Breast epithelium (tissue), 4 donors: ENCODE measurements around the gene NCOA6. TPM values are rescaled to one million over a fixed set of nuclear protein-coding genes. Genes with fewer than 3 reads are reported as not detected.
"Not testable (repeated sequence)": the region's sequence is repeated elsewhere in the genome, so short reads cannot be mapped to it uniquely, and the experiment has no call there.

ENCODE experiments used
- DNase-seq, 2 donors: peaks; one replicate each; pipeline ENCODE4 v3.0.0-alpha.2; 2019; ENCODE audit warnings: low spot score in 2 of 2
- H3K27ac ChIP-seq, 2 donors: fragments of 200-600 bp; sonication (generic) in 1 of 2; one replicate each; pipeline ENCODE4 v1.5.1; 2016 to 2019; ENCODE audit warnings: mild to moderate bottlenecking in 1 of 2
- H3K27me3 ChIP-seq, 2 donors: fragments of 200-600 bp; sonication (generic) in 1 of 2; one replicate each; pipeline versions ENCODE4 v1.5.1 to v1.6.0; 2017 to 2019; ENCODE audit warnings: control low read depth in 1 of 2, mild to moderate bottlenecking in 1 of 2
- H3K36me3 ChIP-seq: fragments of 200-600 bp; one replicate; pipeline ENCODE4 v1.5.1; 2019
- H3K4me1 ChIP-seq, 2 donors: fragments of 200-600 bp; sonication (generic); one replicate each; pipeline ENCODE4 v1.5.1; 2016 to 2019; ENCODE audit warnings: control low read depth in 1 of 2
- H3K4me3 ChIP-seq, 3 donors: fragments of 200-600 bp; sonication (generic); 1 replicate in 2 of 3; 2 replicates in 1 of 3; pipeline ENCODE4 v1.5.1; 2016 to 2019; ENCODE audit warnings: mild to moderate bottlenecking in 3 of 3, moderate library complexity in 2 of 3
- H3K9me3 ChIP-seq, 2 donors: fragments of 200-600 bp; sonication (generic) in 1 of 2; one replicate each; pipeline ENCODE4 v1.5.1; 2016 to 2019; ENCODE audit warnings: control low read depth in 1 of 2
- CTCF ChIP-seq, 3 donors: fragments of 450-650 bp; IDR thresholded peaks; one replicate each; pipeline ENCODE4 v1.5.1; 2016 to 2017; ENCODE audit warnings: antibody characterized with exemption in 3 of 3, mild to moderate bottlenecking in 3 of 3, moderate library complexity in 3 of 3
- POLR2A ChIP-seq: fragments of 450-650 bp; IDR thresholded peaks from one replicate; pipeline ENCODE4 v1.6.1; 2016; ENCODE audit warnings: antibody characterized with exemption, mild to moderate bottlenecking, moderate library complexity
- POLR2AphosphoS5 ChIP-seq, 3 donors: sonication (generic); formaldehyde crosslinking; IDR thresholded peaks; one replicate each; pipeline ENCODE4 v1.6.1; 2017; ENCODE audit warnings: antibody characterized with exemption in 3 of 3
- intact Hi-C: fragments of 100-400 bp; cut with DNase I; formaldehyde crosslinking; loops from one replicate; pipeline ENCODE4 v1.15.1; 2023; ENCODE audit warnings: low total_unique reads
- total RNA-seq, 3 donors: library from RNA; depleted of rRNA; stranded (reverse); fragments of >200 nt; gene quantifications; one replicate each; pipeline ENCODE4 v1.1.0, GENCODE V29; 2016

Gene NCOA6
- total RNA-seq, 3 donors from 2014 or later: 20.0 to 20.6 (median 20.3) TPM

DNA sequence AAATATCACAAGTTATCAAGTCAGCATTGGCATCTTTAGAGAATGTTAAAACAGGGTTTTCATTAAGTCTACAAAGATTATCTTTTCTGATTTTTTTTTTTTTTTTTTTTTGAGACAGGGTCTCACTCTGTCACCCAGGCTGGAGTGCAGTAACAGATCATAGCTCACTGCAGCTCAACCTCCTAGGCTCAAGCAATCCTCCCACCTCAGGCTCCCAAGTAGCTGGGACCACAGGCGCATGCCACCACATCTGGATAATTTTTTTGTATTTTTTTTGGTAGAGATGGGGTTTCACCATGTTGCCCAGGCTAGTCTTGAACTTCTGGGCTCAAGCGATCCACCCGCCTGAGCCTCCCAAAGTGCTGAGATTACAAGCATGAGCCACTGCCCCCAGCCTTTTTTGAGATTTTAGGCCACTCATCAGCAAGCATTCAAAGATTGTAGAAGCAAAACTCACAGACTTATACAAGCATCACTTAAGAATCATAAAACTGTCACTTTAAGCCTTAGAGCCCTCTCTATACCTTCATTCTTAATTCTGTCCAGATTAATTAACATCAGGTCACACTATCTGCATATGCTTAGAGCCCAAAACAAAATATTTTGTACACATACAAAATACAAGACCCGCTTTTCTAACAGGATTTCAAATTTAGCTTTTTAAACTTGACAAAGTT is 32.6 kb downstream of the NCOA6 start:
- DNase-seq: no peak
- TF ChIP-seq CTCF (IDR thresholded peaks at IDR 0.05) (no peak), POLR2AphosphoS5 (IDR thresholded peaks at IDR 0.05) (no peak), POLR2A (no peak)
- H3K27me3 ChIP-seq: no peaks in the 10 kb centered on the region
- no peak overlapping the region for H3K27ac ChIP-seq
- intact Hi-C loops: no loop called here
- H3K36me3 ChIP-seq: no peaks in the 10 kb centered on the region
- H3K4me3 ChIP-seq: no peak overlapping the region
- peaks cover 0 to 4% of the 10 kb centered on the region in 2 donors for H3K9me3 ChIP-seq
- no peaks in the 10 kb centered on the region for H3K4me1 ChIP-seq

GRCh38 chr20:34791289-34792020 is 34.0 kb downstream of the NCOA6 start:
- Histone ChIP-seq H3K27ac (no peak overlapping the region), H3K36me3 (no peaks in the 10 kb centered on the region), H3K9me3 (no peaks in the 10 kb centered on the region), H3K4me3 (no peak overlapping the region), H3K4me1 (no peaks in the 10 kb centered on the region), H3K27me3 (no peaks in the 10 kb centered on the region)
- intact Hi-C loops: no loop called here
- DNase-seq: no peak
- TF ChIP-seq POLR2A: no peak
- no peak for TF ChIP-seq CTCF (IDR thresholded peaks at IDR 0.05)
- no peak for TF ChIP-seq POLR2AphosphoS5 (IDR thresholded peaks at IDR 0.05)

DNA sequence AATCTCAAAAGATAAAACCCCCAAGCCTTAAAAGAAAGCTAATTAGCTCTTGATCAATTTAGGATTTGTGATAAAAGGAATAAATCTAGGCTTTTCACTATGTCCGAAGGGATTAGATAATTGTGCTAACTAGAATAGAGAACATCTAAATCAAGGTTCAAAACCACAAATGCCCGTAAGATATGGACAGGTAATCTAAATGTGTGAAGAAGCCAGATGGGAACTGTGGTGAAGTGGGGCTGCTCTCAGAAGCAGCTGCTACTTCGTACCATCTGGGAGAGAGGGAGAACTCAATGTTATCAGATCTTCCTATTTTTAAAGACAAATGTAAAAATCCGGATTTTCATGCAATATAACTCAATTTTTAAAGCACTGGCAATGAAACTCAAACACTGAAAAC is 44.2 kb downstream of the NCOA6 start:
- no peaks in the 10 kb centered on the region for H3K9me3 ChIP-seq
- no peak overlapping the region for H3K4me3 ChIP-seq
- no peak overlapping the region for H3K27ac ChIP-seq
- no peak for DNase-seq
- H3K27me3 ChIP-seq: no peaks in the 10 kb centered on the region
- TF ChIP-seq CTCF (IDR thresholded peaks at IDR 0.05): no peak
- TF ChIP-seq POLR2AphosphoS5 (IDR thresholded peaks at IDR 0.05): no peak
- no peak for TF ChIP-seq POLR2A
- no peaks in the 10 kb centered on the region for H3K36me3 ChIP-seq
- no peaks in the 10 kb centered on the region for H3K4me1 ChIP-seq
- intact Hi-C loops: no loop called here

DNA sequence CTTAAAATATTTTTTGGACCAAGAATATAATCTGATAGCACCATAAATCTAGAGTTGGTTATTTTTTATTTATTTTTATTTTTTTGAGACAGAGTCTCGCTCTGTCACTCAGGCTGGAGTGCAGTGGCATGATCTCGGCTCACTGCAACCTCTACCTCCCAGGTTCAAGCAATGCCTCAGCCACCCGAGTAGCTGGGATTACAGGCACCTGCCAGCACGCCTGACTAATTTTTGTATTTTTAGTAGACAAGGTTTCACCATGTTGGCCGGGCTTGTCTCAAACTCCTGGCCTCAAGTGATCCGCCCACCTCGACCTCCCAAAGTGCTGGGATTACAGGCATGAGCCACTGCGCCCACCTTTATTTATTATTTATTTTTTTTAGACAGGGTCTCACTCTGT is 45.2 kb downstream of the NCOA6 start:
- H3K4me3 ChIP-seq, H3K9me3 ChIP-seq, H3K4me1 ChIP-seq, intact Hi-C loops, H3K27ac ChIP-seq, DNase-seq, H3K36me3 ChIP-seq, H3K27me3 ChIP-seq: not testable (repeated sequence)

- Histone ChIP-seq H3K4me3 (no peak overlapping the region), H3K36me3 (peaks cover 4% of the 10 kb centered on the region), H3K9me3 (no peaks in the 10 kb centered on the region), H3K27me3 (no peaks in the 10 kb centered on the region), H3K27ac (no peak overlapping the region), H3K4me1 (no peaks in the 10 kb centered on the region)
- intact Hi-C loops: no loop called here
- TF ChIP-seq CTCF (IDR thresholded peaks at IDR 0.05): no peak
- TF ChIP-seq POLR2AphosphoS5 (IDR thresholded peaks at IDR 0.05): no peak
- no peak for DNase-seq
These were observed 49.3 kb downstream of the NCOA6 start for GRCh38 chr20:34776177-34776576.
